HT1080 (cell line): Measurements from ENCODE around the gene TMEM196. TPM values are rescaled to one million over a fixed set of nuclear protein-coding genes. Genes with fewer than 3 reads are reported as not detected.

Experiments used
- DNase-seq: peaks from one replicate; pipeline ENCODE4 v3.0.0-alpha.2; 2015; ENCODE audit warnings: low read depth
- polyA plus RNA-seq, 2 experiments: library from polyadenylated mRNA; depleted of rRNA; stranded (reverse); fragments of >200 nt; gene quantifications; 2 replicates each; pipeline ENCODE4 v1.2.3, GENCODE V29; 2015
- total RNA-seq: library from RNA; depleted of rRNA; stranded (reverse); fragments of >200 nt; shearing (Covaris generic); gene quantifications from 2 replicates; pipeline ENCODE4 v1.2.3, GENCODE V29; 2014; rRNA removed

The TMEM196 gene
- total RNA-seq, result not detected in 2 replicates
- polyA plus RNA-seq (2015; cell fraction: cytosol; rRNA removed), result not detected in 2 replicates
- not detected in 2 replicates for polyA plus RNA-seq (2015; cell fraction: nucleus; rRNA removed)

DNA sequence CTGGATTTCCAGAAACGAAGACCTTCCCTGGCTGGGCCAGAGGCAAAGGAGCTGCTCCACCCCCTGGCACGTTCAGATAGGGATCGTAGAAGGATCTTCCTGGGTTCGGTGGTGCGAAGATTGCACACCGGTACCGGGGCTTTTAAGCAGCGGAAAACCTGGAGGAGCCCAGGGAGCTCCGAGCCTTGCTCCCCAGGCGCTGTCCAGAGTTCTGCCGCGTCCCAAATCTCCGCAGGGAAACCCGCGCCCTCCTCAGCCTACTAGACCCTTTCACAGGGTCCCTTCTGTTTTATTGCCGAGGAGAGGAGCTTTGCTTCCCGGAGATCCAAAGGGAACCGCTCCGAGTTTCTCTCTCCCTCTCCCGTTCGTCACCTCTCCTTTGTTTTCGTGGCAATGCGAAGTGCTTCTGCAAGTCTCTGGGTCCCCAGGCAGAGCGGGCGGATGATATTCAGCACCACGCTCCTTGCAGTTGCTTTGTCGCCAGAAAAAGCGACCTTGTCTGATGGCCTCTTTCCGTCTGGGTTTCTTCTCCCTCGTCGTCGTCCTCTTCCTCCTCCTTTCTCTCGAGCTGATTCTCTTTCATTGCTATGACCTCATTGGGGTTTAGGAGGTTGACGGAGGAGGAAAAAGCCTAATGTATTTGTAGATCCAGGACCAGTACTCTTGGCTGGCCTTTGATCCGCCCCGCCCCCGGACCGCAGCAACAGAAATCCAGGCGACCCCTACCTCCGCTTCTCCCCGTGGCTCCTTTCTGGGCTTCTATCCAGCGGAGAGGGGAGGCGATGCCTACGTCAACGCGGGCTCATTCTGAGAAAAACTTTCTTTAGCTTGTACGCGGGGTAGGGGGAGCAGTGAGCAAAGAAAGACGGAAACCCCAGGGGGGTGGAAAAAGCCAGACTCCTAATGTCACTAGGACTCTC, at the start of gene TMEM196:
TSS of gene TMEM196 (minus strand) at position 777 of the 920 bp plus-strand sequence. CDS start 921 bp downstream, outside the sequence.
- peak; percentile 46 for DNase-seq

DNA sequence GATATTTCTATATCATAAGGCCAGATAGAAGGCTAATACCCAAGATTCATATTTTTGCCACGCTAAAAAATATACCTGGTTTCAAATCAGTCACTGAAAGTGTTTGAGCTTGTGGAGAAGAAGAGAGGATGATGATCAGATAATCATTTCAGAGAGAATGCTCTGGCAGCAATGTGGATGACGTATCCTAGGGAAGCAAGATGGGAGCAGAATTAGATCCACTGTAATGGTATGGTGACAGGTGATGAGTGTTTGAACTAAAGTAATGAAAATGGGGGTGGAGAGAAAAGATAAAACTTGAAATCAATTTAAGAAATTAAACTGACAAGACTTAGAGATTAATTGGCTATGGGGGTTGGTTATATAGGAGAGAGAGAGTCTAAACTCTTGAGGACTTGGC, 42.7 kb upstream of the TMEM196 start:
- DNase-seq, result no peak

DNA sequence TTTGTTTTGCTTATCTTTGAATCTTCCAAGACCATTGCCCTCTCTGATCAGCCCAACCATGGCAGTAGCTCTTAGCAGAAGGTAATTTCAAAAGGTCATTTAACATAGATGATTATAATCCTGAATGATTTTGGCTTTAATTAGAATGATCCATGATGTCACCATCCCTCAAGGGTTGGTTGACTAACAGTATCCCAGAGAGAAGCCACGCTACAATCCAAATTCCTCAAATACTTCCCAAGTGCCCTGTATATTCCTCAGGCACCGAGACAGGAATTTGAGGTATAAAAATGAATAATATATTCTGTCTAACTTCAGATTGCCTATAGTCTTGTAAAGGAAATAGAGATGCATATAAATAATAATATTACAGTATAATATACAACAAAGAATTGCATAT, 42.1 kb upstream of the TMEM196 start:
- DNase-seq, result no peak

DNA sequence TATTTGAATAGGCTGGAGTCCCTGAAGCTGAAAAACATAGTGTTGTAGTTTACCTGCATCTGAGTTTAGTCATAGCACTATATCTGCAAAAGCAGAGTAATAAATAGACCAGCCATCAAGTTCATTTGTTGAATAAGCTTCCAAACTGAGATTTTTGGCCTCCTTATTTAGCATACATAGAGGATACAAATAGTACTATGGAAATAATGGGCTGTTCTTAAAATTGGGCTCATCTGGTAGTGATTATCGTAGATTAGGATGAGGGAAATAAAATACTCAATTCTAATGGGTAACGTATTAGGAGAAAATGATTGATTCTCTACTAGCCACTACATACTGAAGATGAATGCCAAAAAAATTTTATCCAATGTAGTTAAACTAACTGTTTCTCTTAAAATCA, 41.4 kb upstream of the TMEM196 start:
- DNase-seq, result no peak

DNA sequence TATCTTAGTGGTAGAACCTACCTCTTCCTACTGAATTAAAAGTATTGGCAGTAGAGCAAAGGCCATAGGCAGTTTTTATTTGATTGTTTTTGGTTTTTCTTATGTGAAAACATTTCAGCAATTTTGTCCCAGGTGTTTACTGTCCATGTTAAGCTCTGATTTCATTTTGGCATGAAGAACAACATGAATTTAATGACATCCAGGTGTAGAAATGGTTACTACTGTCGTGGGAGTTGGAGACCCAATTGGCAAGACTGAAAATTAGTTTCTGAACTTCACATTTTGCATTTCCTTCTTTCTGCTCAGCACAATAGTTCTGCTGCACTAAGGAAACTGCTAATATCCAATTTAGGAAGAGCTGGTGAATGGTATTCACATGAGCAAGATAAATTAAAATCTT, 38.0 kb upstream of the TMEM196 start:
- no peak for DNase-seq

DNA sequence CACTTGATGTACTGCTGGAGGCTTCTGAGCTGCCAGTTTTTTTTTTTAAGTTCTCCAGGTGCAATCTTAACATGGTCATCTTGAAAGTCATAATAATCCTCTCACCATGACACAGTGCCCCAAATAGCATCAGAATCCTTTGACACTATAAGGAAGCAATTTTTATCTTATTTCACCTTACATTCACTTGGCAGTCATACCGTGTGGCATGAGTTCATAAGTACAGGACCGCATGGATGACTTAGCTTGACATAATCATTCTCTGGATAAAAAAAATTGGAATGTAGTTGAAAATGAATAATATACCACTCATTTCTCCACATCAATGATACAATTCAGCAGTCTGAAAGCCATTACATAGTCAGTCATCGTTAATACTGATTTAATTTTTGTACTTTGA, 25.6 kb upstream of the TMEM196 start:
- DNase-seq, result peak; percentile 18

DNA sequence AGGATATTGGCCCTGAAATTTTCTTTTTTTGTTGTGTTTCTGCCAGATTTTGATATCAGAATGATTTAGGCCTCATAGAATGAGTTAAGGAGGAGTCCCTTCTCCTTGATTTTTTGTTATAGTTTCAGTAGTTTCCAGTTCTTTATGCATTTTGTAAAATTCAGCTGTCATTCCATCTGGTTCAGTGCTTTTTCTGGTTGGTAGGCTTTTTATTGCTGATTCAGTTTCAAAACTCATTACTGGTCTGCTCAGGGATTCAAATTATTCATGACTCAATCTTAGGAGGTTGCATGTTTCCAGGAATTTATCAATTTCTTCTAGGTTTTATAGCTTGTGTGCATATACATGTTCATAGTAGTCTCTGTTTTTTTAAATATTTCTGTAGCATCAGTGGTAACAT, 10.1 kb upstream of the TMEM196 start:
- DNase-seq, result no peak

DNA sequence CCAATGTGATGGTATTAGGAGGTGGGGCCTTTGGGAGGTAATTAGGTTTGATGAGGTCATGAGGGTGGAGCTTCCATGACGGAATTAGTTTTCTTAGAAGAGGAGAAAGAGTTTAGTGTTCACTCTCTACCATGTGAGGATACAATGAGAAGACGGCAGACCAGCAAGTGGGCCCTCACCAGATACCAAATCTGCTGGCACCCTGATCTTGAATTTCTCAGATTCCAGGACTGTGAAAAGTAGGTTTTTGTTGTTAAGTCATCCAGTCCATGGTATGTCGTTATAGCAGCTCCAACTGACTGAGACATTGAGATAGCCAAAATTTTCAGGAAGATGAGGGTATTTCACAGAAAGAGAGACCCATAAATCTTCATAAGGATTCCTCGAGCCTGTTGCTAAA, 3.6 kb upstream of the TMEM196 start:
- no peak for DNase-seq

DNA sequence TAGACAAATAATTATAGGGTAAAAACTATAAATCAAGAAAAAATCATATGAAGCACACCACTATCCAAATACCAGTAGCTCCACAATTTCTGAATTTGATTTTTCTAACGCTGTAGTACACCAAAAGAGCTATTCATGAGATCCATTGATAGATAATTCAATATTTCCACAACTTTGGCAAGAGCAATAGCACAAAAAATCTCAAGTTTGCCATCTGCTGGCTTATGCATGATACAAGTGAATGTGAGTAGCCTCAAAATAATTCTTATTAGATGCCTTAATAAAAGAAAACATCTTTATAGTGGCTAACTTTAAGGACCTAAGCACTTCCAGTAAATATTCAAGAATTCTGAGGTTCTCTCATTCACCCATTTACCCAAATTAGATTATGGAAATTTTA, 2.2 kb upstream of the TMEM196 start:
- no peak for DNase-seq

DNA sequence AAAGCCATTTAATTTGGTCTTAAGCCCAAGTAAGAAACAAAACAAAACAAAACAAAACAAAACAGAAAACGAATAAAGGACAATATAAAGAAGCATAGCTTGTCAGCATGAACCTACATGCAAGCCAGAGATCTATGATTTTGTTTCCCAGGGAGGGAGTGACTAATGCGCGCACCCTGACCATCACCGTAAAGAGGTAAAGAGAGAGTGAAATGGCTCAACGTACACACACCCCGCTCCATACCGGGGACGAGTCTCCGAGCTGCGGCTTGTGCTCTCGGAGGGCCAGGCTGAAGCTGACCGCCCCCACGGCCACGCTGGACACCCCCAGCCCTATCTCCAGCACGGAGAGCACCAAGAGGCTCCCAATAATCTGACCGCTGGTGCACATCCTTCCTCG, 1.1 kb downstream of the TMEM196 start:
- DNase-seq, result no peak

DNA sequence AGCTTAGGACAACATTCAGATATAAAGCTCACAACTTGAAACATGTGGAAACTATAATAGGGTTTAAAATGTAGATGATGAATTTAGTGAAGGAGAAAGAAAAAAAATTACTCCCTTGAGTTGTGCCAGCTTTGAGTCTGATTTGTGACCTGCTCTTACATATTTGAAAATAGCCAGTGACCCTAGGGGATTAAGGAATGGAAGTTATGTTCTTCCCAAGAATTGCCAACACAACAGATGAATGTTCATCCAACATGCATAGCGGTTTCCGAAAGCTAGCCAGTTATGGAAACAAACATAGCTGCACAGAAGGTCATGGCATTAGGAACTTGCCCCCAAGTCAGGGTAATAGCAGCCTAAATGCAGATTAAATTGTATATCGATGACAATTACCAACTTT, 10.8 kb downstream of the TMEM196 start:
- no peak for DNase-seq

DNA sequence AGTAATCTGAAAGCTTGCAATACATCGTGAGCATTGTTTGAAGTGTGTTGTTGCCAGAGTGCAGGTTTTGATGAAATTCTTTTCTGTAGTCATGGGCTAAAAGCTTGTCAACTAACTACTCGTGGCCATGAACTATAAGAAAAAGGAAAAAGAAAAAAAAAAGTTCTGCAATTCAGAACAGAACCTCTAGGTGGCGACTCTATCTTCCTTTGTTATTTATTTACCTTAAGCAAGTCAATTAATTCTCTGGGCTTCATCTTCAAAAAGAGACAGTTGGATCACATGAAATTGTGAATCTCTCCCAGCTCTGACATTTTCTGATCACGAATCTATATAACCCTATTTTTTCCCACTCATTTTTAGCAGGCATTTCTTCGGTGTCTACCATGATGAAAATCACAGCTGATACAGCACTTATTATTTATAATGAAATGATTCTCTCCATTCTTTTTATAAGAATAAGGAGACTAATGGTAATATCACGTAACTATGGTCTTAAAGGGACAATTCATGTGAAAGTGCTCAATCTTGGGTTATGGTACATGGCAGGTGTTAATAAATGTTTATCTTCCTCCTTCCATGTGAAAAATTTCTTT, 18.8 kb downstream of the TMEM196 start:
- peak; percentile 69 for DNase-seq

DNA sequence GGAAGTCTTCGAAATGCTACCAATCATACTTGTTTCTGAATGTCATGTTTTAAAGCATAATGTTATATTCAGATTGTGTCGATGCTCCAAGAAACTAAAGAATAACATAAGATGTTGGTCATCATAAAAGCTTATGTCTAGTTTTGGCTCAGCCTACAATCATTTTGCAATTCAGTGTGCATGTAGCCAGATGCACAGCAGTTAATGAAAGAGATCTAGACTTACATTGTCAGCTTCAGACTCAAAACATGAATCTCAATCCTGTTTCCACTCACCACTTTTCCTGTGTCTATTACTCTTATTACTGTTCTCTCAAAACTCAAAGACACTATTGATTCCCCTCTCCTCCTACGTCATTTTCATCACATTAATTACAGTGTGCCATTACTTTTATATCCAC, 21.4 kb downstream of the TMEM196 start:
- no peak for DNase-seq

DNA sequence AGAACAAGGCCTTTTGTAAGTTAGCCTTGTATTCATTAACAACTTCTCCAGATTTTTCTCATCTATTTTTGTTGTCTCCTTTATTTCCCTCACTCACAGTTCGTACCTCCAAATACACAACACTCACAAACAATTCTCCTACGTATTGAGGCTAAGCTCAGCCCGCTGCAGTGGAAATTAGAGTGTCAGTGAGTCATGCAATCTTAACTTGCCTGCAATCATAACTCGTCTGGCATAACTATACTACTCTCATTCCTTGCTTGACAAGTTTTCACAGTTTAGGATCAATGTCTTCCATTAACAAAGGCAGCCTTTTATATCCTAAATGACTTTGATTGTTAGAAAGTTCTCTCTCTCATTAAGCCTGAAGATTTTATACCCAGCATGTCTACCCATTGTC, 23.8 kb downstream of the TMEM196 start:
- no peak for DNase-seq

DNA sequence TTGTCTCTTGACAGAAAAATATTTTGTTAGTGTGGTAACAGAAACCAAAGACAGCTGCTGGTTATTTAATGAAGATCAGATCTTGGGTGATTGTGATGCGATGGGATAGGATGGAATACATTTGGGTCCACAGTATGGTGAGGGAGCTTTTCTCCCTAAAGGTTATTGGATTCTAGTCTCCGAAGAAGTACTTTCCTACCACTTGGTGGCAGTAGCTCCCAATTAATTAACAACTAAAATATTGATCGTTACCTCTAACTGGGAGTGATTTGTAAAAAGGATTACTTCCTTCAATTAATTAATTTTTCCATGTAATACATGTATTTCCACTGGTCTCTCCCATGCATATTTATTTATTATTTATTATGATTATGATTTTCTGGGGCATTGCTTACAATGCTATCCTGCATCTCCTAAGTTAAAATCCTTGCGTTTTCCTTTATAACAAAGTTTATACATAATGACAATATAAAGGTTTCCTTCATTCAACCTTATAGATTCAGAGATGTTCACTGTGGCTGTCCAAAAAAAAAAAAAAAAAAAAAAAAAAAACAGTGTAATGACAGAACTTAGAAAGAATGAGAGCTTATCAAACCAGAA, 25.6 kb downstream of the TMEM196 start:
- DNase-seq, result peak; percentile 5

DNA sequence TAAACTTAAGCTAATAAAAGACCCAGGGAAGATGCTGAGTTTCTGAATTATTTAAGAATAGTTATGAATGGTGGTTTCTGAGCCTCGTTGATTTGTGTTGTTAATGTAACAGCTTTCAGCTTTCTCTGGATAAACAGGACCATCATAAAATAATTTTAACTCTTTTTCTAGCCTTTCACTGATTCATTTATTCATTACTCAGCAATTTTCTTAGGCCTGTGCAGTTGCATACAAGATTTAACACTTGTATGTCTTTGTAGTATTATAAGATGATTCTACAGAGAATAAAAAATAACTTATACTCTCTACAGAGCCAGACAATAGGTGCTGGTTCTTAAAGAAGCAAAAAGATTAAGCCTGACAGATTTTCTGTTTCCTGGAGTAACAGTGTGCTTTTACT, 29.3 kb downstream of the TMEM196 start:
- no peak for DNase-seq

DNA sequence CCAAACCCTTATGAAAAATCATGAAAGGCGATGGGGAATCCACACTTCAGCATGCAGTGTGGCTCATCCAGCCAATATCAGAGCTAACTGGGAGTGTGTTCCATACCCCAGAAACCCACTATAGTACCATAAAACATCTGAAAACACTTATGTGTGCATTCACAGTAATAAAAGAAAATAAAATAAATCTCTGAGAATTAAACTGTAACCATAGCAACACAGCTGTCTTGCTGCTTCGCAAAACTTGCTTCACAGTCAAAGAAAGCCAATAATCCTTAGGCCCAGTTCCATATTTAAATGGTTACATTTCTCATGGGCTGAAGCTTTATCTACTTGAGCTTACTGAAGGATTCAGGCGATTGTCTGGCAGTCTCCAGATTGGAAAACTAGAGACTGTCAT, 44.7 kb downstream of the TMEM196 start:
- DNase-seq, result no peak

DNA sequence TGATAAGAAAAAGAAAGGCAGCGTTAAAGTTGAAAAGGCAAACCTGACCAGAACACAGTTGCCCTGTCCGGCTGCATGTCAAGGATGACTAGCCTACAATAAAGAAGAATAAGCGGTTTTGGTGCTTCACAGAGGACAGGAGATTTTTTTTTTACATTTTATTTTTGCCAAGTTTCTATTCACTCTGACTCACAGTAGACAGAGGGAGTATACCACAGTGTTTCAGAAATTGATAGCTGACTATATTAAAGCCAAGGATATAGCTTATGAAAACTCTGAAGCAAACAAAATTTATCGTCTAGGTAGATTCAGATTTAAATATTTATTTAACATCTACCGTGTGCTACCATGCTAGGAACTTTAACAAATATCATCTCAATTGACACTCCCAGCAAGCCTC, 47.6 kb downstream of the TMEM196 start:
- DNase-seq, result no peak

DNA sequence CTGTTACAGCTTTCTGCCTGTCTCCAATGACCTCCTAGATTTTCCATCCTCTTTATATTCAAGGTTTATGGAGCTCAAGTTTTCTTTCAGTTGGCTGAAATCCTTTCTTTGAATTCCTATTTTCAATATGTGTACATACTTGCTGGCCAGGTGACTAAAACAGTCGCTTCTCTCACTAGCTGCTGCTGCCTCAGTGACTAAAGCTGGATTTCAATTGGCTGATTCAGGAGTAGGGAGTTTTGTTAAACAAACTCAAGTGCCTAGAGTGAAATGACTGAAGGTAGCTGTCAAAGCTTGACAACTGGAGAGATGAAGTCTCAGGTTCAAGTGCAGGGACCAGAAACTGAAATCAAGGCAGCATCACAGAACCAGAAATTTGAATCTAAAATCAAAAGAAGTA, 57.9 kb downstream of the TMEM196 start:
- DNase-seq, result no peak

DNA sequence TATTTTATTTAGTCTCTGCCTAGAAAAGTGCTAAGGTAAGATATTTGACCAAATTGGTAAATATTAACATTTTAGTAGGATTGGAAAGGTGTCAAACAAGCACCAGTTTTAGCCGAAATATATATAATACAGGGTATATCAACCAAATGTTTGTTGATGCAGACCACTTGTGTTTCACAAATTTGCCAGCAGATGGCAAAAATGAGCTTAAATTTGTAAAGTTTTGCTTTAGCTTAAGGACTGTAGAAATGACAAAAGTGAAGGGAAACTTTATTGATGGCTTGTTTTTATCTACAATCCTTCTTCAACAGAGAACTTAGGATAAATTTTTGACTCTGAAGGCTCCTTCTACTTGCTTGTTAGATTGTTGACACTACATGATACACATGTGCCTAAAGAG, 59.7 kb downstream of the TMEM196 start:
- peak; percentile 38 for DNase-seq

DNA sequence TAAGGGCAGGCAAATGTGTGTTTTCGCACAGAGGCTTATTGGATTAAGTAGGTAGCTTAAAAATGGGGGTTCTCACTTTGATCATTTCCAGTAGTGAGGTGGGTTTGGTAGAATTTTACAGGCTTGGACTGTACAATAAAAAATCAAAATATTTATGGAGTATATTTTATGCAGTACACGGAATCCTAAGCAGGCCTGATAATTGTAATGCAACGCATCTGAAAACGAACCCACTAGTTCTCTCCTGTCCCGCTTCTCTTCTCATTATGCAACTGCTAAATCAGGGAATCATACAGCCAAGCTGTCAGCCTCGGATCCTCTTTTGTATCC, 64.2 kb downstream of the TMEM196 start:
- no peak for DNase-seq
